Hepatocyte (in vitro differentiated cells): ENCODE measurements around the gene CMIP. TPM values are rescaled to one million over a fixed set of nuclear protein-coding genes. Genes with fewer than 3 reads are reported as not detected.

Experiments
- DNase-seq: peaks from one replicate; pipeline ENCODE4 v3.0.0-alpha.2; 2016; ENCODE audit warnings: low spot score
- H2AFZ ChIP-seq: fragments of 200-600 bp; sonication (generic); 2 replicates; pipeline ENCODE4 v1.6.0; 2016; ENCODE audit warnings: antibody characterized with exemption, mild to moderate bottlenecking
- H3K27ac ChIP-seq: fragments of 200-600 bp; sonication (generic); 2 replicates; pipeline ENCODE4 v1.5.1; 2016; ENCODE audit warnings: mild to moderate bottlenecking
- H3K27me3 ChIP-seq: fragments of 200-600 bp; sonication (generic); 2 replicates; pipeline ENCODE4 v1.6.1; 2016
- H3K36me3 ChIP-seq: fragments of 200-600 bp; sonication (generic); replicated peaks from 2 replicates; pipeline ENCODE4 v1.5.1; 2016; ENCODE audit warnings: low read depth; ENCODE audit not compliant: insufficient read depth
- H3K4me1 ChIP-seq: fragments of 200-600 bp; sonication (generic); 2 replicates; pipeline ENCODE4 v1.5.1; 2016; ENCODE audit warnings: mild to moderate bottlenecking, moderate library complexity; ENCODE audit not compliant: insufficient read depth
- H3K4me2 ChIP-seq: fragments of 200-600 bp; sonication (generic); 2 replicates; pipeline ENCODE4 v1.6.0; 2016
- H3K4me3 ChIP-seq: fragments of 200-600 bp; sonication (generic); 2 replicates; pipeline ENCODE4 v1.5.1; 2016; ENCODE audit warnings: mild to moderate bottlenecking
- H3K79me2 ChIP-seq: fragments of 200-600 bp; sonication (generic); 2 replicates; pipeline ENCODE4 v1.6.0; 2017; ENCODE audit warnings: mild to moderate bottlenecking
- H3K9me2 ChIP-seq: fragments of 200-600 bp; sonication (generic); replicated peaks from 2 replicates; pipeline ENCODE4 v1.6.0; 2017; ENCODE audit warnings: mild to moderate bottlenecking; ENCODE audit not compliant: insufficient read depth
- H3K9me3 ChIP-seq: fragments of 200-600 bp; sonication (generic); 2 replicates; pipeline ENCODE4 v1.5.1; 2016; ENCODE audit warnings: low read depth, mild to moderate bottlenecking
- H4K20me1 ChIP-seq: fragments of 200-600 bp; sonication (generic); 2 replicates; pipeline ENCODE4 v1.6.0; 2016; ENCODE audit warnings: mild to moderate bottlenecking; ENCODE audit not compliant: insufficient read depth, poor library complexity, severe bottlenecking
- EZH2 ChIP-seq: fragments of 200-600 bp; sonication (generic); IDR thresholded peaks from 2 replicates; pipeline ENCODE4 v1.6.1; 2016; ENCODE audit warnings: antibody characterized with exemption, mild to moderate bottlenecking, borderline replicate concordance
- EZH2phosphoT487 ChIP-seq: fragments of 200-600 bp; sonication (generic); IDR thresholded peaks from one replicate; pipeline ENCODE4 v1.6.1; 2018; ENCODE audit warnings: antibody characterized with exemption, mild to moderate bottlenecking, low read depth, moderate library complexity; ENCODE audit not compliant: unreplicated experiment, severe bottlenecking
- WGBS: methylation state at CpG from one replicate; pipeline ENCODE4 v1.1.6; 2016; ENCODE audit warnings: low lambda C conversion rate; ENCODE audit errors: missing lambda C conversion rate; 5-methylcytosine and 5-hydroxymethylcytosine counted together
- polyA plus RNA-seq: library from polyadenylated mRNA; unstranded; fragments of >200 nt; fragmentation: Nextera tagmentation; extraction: Ambion mirVana; gene quantifications from 2 replicates; pipeline ENCODE4 v1.2.1, GENCODE V29; 2016
- total RNA-seq: library from RNA; depleted of rRNA; stranded (reverse); fragments of >200 nt; gene quantifications from 2 replicates; pipeline ENCODE4 v1.2.3, GENCODE V29; 2014
- TF ChIP-seq, protein P1 (sequence below): fragments of 200-600 bp; sonication (generic); IDR thresholded peaks from 2 replicates; pipeline ENCODE4 v1.5.1; 2016; ENCODE audit warnings: antibody characterized with exemption, mild to moderate bottlenecking; ENCODE audit not compliant: poor library complexity

The CMIP gene
- total and polyA plus RNA-seq, 2 experiments from 2014 or later, result 5.8 to 17.8 TPM

GRCh38 chr16:81566086-81567007 lies 121.7 kb downstream of the CMIP start:
- Histone ChIP-seq H3K36me3 (no peaks in the 10 kb centered on the region), H2AFZ (no peak overlapping the region), H3K79me2 (peaks cover 93% of the 10 kb centered on the region), H3K9me2 (no peaks in the 10 kb centered on the region), H3K4me3 (no peak overlapping the region), H3K27me3 (no peaks in the 10 kb centered on the region), H3K4me2 (no peak overlapping the region), H3K27ac (peak overlapping the region; percentile 21), H3K4me1 (peaks cover 12% of the 10 kb centered on the region), H3K9me3 (no peaks in the 10 kb centered on the region), H4K20me1 (peaks cover 40% of the 10 kb centered on the region)
- WGBS, result 71% methylated on average over 7 of the region's 7 CpGs
- TF ChIP-seq, protein P1, sequence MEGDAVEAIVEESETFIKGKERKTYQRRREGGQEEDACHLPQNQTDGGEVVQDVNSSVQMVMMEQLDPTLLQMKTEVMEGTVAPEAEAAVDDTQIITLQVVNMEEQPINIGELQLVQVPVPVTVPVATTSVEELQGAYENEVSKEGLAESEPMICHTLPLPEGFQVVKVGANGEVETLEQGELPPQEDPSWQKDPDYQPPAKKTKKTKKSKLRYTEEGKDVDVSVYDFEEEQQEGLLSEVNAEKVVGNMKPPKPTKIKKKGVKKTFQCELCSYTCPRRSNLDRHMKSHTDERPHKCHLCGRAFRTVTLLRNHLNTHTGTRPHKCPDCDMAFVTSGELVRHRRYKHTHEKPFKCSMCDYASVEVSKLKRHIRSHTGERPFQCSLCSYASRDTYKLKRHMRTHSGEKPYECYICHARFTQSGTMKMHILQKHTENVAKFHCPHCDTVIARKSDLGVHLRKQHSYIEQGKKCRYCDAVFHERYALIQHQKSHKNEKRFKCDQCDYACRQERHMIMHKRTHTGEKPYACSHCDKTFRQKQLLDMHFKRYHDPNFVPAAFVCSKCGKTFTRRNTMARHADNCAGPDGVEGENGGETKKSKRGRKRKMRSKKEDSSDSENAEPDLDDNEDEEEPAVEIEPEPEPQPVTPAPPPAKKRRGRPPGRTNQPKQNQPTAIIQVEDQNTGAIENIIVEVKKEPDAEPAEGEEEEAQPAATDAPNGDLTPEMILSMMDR, result no peak
- TF ChIP-seq EZH2phosphoT487 (no peak), EZH2 (no peak)
- no peak for DNase-seq

- no peak for DNase-seq
- Histone ChIP-seq H2AFZ (no peak overlapping the region), H3K9me3 (no peaks in the 10 kb centered on the region), H3K4me2 (no peak overlapping the region), H3K27ac (no peak overlapping the region), H3K4me1 (peaks cover 12% of the 10 kb centered on the region), H3K27me3 (no peaks in the 10 kb centered on the region), H3K9me2 (no peaks in the 10 kb centered on the region), H4K20me1 (peaks cover 43% of the 10 kb centered on the region), H3K36me3 (no peaks in the 10 kb centered on the region), H3K79me2 (peaks cover 92% of the 10 kb centered on the region), H3K4me3 (no peak overlapping the region)
- WGBS, result 96% methylated on average over 13 of the region's 13 CpGs
- TF ChIP-seq, protein P1, result no peak
- no peak for TF ChIP-seq EZH2
- no peak for TF ChIP-seq EZH2phosphoT487
These were observed 122.5 kb downstream of the CMIP start for GRCh38 chr16:81567087-81567486.

- Histone ChIP-seq H3K4me2 (peak overlapping the region; percentile 39), H3K9me2 (no peaks in the 10 kb centered on the region), H4K20me1 (peaks cover 40% of the 10 kb centered on the region), H3K79me2 (peaks cover 89% of the 10 kb centered on the region), H3K4me1 (peaks cover 12% of the 10 kb centered on the region), H3K9me3 (no peaks in the 10 kb centered on the region), H2AFZ (no peak overlapping the region), H3K27ac (peak overlapping the region; percentile 25), H3K4me3 (no peak overlapping the region), H3K36me3 (no peaks in the 10 kb centered on the region), H3K27me3 (no peaks in the 10 kb centered on the region)
- WGBS, result 68% methylated on average over 13 of the region's 13 CpGs
- DNase-seq, result no peak
- no peak for TF ChIP-seq EZH2phosphoT487
- TF ChIP-seq EZH2, result no peak
- TF ChIP-seq, protein P1, result no peak
These were observed 123.6 kb downstream of the CMIP start for GRCh38 chr16:81567987-81568748.
